Activated CD8-positive, alpha-beta memory T cell treated with anti-CD3 and anti-CD28 coated beads for 4 hours (primary cell): ENCODE measurements around the gene USP24.
"Not testable (repeated sequence)": the region's sequence is repeated elsewhere in the genome, so short reads cannot be mapped to it uniquely, and the experiment has no call there.

ENCODE experiments used
- DNase-seq, 2 donors: peaks; one replicate each; pipeline ENCODE4 v3.0.0-alpha.2; 2020; ENCODE audit warnings: low read depth in 2 of 2

Gene USP24

GRCh38 chr1:55232448-55233144 is 17.4 kb upstream of the USP24 start:
- no peak for DNase-seq

- DNase-seq: no peak
Measured at GRCh38 chr1:55231745-55232144, 16.6 kb upstream of the USP24 start.

- DNase-seq: no peak
Measured at GRCh38 chr1:55230659-55231058, 15.5 kb upstream of the USP24 start.

- DNase-seq: not testable (repeated sequence)
Measured at GRCh38 chr1:55229726-55230125, 14.6 kb upstream of the USP24 start.

- no peak for DNase-seq
Measured at GRCh38 chr1:55225228-55225627, 10.1 kb upstream of the USP24 start.

- no peak for DNase-seq
Measured at GRCh38 chr1:55224729-55225128, 9.6 kb upstream of the USP24 start.

GRCh38 chr1:55222152-55222551 is 7.0 kb upstream of the USP24 start:
- DNase-seq: no peak

- DNase-seq: no peak
Measured at GRCh38 chr1:55217226-55217986, 2.2 kb upstream of the USP24 start.

- DNase-seq: no peak
Measured at GRCh38 chr1:55216096-55216495, 932 bp upstream of the USP24 start.

- no peak for DNase-seq
Measured at GRCh38 chr1:55214934-55215193, 300 bp downstream of the USP24 start.

GRCh38 chr1:55214212-55214933 is 791 bp downstream of the USP24 start:
- no peak for DNase-seq

GRCh38 chr1:55213885-55214211 is 1.3 kb downstream of the USP24 start:
- DNase-seq: no peak

GRCh38 chr1:55213151-55213884 is 1.8 kb downstream of the USP24 start:
- no peak for DNase-seq

GRCh38 chr1:55212349-55213150 is 2.6 kb downstream of the USP24 start:
- no peak for DNase-seq

GRCh38 chr1:55211863-55212262 is 3.3 kb downstream of the USP24 start:
- DNase-seq: no peak

GRCh38 chr1:55210990-55211801 is 4.0 kb downstream of the USP24 start:
- no peak for DNase-seq

- no peak for DNase-seq
Measured at GRCh38 chr1:55209247-55209646, 5.9 kb downstream of the USP24 start.

GRCh38 chr1:55206210-55206609 is 9.0 kb downstream of the USP24 start:
- no peak for DNase-seq

GRCh38 chr1:55204997-55205396 is 10.2 kb downstream of the USP24 start:
- DNase-seq: no peak

GRCh38 chr1:55203064-55203463 is 12.1 kb downstream of the USP24 start:
- DNase-seq: no peak

GRCh38 chr1:55200667-55201066 is 14.5 kb downstream of the USP24 start:
- DNase-seq: no peak
